ENCODE data around the gene MB. TPM values are rescaled to one million over a fixed set of nuclear protein-coding genes. Genes with fewer than 3 reads are reported as not detected.

The MB gene
- total RNA-seq, 2 donors from 2014 or later: 1.4 to 2.6 TPM

DNA sequence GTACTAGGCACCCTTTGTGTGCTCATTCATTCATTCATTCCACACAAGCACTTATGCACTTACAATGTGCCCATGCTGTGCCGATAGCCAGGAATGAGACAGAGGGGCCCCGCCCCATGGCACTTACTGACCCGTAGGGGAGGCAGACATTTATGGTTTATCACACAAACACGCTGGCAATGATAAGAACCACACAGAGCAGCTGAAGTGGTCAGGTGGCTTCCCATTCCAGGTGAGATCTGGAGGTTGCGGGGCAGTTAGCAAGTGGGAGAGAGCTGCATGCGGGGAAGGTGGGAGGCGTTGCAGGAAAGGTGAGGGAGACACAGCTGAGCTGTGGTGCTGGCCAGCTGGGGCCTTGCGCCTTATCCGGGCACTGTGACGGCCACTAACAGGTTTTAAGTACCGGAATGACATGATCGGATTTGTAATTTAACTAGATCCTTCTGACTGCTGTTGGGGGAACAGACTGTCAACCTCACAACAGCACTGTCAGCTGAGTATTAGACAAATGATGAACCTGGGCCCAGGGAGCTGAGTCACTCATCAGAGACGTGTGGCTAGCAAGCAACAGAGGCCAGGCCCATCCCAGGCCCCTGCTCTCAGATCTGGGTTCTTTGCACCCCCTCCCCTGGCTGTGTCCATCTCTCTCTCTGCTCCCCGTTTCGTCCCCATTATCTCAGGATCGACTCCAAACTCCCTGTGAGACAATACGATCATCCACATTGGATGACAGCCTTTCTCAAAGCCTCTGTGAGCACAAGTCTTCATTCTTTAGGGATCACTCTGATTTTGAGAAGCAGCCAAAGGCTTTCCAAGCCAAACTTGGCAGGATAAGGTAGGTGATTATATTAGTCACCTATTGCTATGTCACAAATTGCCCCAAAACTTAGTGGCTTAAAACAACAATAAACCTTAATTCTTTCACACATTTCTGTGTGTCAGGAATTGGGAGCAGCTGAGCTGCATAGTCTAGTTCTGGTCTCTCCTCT is 48.1 kb downstream of the MB start:
- H3K27ac ChIP-seq (ENCODE audit: low read depth, low read length): no peak overlapping the region
- WGBS, 2 experiments (ENCODE audit: insufficient coverage in 1 of 2, insufficient read length in 1 of 2): 89 to 90% methylated on average over 14 to 17 of the region's 17 CpGs
- H3K4me1 ChIP-seq (ENCODE audit: control insufficient read depth, insufficient read depth, low read length): peaks cover 3% of the 10 kb centered on the region
- H3K36me3 ChIP-seq (ENCODE audit: control insufficient read depth, insufficient read depth, low read length): no peaks in the 10 kb centered on the region
- TF ChIP-seq, protein P1, sequence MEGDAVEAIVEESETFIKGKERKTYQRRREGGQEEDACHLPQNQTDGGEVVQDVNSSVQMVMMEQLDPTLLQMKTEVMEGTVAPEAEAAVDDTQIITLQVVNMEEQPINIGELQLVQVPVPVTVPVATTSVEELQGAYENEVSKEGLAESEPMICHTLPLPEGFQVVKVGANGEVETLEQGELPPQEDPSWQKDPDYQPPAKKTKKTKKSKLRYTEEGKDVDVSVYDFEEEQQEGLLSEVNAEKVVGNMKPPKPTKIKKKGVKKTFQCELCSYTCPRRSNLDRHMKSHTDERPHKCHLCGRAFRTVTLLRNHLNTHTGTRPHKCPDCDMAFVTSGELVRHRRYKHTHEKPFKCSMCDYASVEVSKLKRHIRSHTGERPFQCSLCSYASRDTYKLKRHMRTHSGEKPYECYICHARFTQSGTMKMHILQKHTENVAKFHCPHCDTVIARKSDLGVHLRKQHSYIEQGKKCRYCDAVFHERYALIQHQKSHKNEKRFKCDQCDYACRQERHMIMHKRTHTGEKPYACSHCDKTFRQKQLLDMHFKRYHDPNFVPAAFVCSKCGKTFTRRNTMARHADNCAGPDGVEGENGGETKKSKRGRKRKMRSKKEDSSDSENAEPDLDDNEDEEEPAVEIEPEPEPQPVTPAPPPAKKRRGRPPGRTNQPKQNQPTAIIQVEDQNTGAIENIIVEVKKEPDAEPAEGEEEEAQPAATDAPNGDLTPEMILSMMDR (conservative IDR thresholded peaks at IDR 0.05): no peak
- Mint-ChIP-seq H3K4me3 (no peak overlapping the region), H3K27ac (no peak overlapping the region), H3K4me1 (peaks cover 8% of the 10 kb centered on the region), H3K36me3 (ENCODE audit: low read depth) (no peaks in the 10 kb centered on the region), H3K9me3 (no peaks in the 10 kb centered on the region), H3K27me3 (ENCODE audit: insufficient read depth) (no peaks in the 10 kb centered on the region)
- no peak overlapping the region for H3K9ac ChIP-seq (ENCODE audit: extremely low read depth, low read length, poor library complexity, severe bottlenecking)
- H3K4me3 ChIP-seq (ENCODE audit: low read length): no peak overlapping the region
- H3K27me3 ChIP-seq (ENCODE audit: control insufficient read depth, insufficient read depth, low read length, poor library complexity, severe bottlenecking): no peaks in the 10 kb centered on the region
- H3K9me3 ChIP-seq (ENCODE audit: control insufficient read depth, low read length): no peaks in the 10 kb centered on the region
- peak; percentile 60 for DNase-seq

DNA sequence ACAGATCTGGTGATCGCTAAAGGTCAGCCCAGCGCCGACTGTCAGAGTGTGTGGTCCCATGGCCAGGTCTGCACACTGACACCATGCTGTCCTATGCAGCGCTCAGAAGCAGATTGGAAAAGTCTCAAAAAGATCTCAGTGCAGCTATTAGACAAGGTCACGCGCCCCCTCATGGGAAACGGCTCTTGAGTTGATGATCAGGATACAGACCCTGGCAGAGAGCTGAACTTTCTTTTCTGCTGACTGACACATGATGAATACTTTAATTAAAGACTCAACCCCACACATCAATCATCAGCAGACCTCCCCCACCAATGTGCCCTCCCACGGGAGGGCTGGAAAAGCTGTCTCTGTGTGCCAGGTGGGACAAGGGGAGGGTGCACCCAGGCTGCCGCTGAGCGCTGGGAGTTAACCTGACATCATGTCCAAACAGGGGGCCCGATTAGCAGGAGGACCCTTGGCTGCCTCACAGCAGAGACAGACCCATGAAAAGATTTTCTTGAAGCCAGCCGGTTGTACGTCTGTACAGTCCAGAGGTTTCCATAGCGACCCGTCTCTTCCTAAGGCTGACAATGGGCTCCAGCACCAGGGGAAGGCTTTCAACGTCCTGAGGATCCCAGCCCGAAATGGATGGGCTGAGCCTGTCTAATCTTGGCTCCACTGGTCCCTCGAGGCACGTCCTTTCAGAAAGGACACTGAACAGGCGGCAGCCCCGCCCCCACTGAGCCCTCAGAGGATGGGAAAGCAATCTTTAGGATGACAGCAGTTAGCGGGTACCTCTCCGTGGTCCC is 49.6 kb downstream of the MB start:
- Histone ChIP-seq H3K27me3 (ENCODE audit: control insufficient read depth, insufficient read depth, low read length, poor library complexity, severe bottlenecking) (no peaks in the 10 kb centered on the region), H3K4me1 (ENCODE audit: control insufficient read depth, insufficient read depth, low read length) (peaks cover 3% of the 10 kb centered on the region), H3K9ac (ENCODE audit: extremely low read depth, low read length, poor library complexity, severe bottlenecking) (no peak overlapping the region), H3K4me3 (ENCODE audit: low read length) (no peak overlapping the region), H3K9me3 (ENCODE audit: control insufficient read depth, low read length) (no peaks in the 10 kb centered on the region), H3K36me3 (ENCODE audit: control insufficient read depth, insufficient read depth, low read length) (no peaks in the 10 kb centered on the region), H3K27ac (ENCODE audit: low read depth, low read length) (peak overlapping the region; percentile 62)
- TF ChIP-seq, protein P1 (conservative IDR thresholded peaks at IDR 0.05): no peak
- no peak overlapping the region for H3K4me3 Mint-ChIP-seq
- H3K4me1 Mint-ChIP-seq: peaks cover 10% of the 10 kb centered on the region
- 73 to 89% methylated on average over 16 to 23 of the region's 23 CpGs for WGBS, 2 experiments (ENCODE audit: insufficient coverage in 1 of 2, insufficient read length in 1 of 2)
- no peak overlapping the region for H3K27ac Mint-ChIP-seq
- DNase-seq: no peak
- H3K36me3 Mint-ChIP-seq (ENCODE audit: low read depth): no peaks in the 10 kb centered on the region
- no peaks in the 10 kb centered on the region for H3K9me3 Mint-ChIP-seq
- peaks cover 1% of the 10 kb centered on the region for H3K27me3 Mint-ChIP-seq (ENCODE audit: insufficient read depth)

DNA sequence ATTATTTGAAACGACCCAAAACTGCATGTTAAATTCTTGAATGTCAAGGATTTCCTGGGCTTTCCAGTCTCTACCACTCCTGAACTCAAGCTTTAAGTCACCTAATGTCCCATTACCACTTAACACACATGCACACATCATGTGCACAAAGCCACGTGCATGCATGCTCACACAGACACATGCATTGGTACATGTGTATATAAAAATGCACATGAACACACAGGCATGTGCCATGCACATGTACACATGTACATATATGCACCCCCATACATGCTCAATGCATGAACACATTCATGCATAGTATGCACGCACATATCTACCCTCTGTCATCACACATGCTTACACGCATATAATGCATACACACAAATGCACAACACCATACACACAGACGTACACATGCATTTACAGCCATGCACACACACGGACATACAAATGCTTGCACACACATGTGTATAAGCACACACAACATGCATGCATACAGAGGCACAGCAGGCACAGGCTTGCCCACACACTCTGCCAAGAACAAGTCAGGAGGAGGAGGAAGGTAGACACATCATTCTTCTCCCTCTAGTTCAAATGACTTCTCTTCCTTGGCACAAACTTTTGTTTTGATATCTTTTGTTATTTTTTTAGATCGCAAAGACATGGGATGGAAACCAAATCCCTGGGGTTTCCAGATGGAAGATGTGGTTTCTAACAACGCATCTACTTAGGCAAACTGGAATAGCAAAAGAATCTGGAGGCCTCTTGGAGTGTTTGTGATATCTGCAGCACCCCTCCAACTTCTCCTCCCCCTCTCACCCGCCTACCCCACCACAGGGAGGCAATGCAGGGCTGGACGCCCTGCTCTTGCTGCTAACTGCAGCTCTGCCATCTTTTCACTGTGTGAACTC is 51.9 kb downstream of the MB start:
- Mint-ChIP-seq H3K4me3 (no peak overlapping the region), H3K4me1 (peaks cover 17% of the 10 kb centered on the region), H3K27ac (no peak overlapping the region), H3K9me3 (no peaks in the 10 kb centered on the region), H3K36me3 (ENCODE audit: low read depth) (no peaks in the 10 kb centered on the region), H3K27me3 (ENCODE audit: insufficient read depth) (peaks cover 12% of the 10 kb centered on the region)
- Histone ChIP-seq H3K9ac (ENCODE audit: extremely low read depth, low read length, poor library complexity, severe bottlenecking) (no peak overlapping the region), H3K27me3 (ENCODE audit: control insufficient read depth, insufficient read depth, low read length, poor library complexity, severe bottlenecking) (no peaks in the 10 kb centered on the region), H3K4me1 (ENCODE audit: control insufficient read depth, insufficient read depth, low read length) (peaks cover 3% of the 10 kb centered on the region), H3K36me3 (ENCODE audit: control insufficient read depth, insufficient read depth, low read length) (no peaks in the 10 kb centered on the region), H3K9me3 (ENCODE audit: control insufficient read depth, low read length) (no peaks in the 10 kb centered on the region), H3K4me3 (ENCODE audit: low read length) (no peak overlapping the region), H3K27ac (ENCODE audit: low read depth, low read length) (no peak overlapping the region)
- 76 to 82% methylated on average over 7 to 10 of the region's 10 CpGs for WGBS, 2 experiments (ENCODE audit: insufficient coverage in 1 of 2, insufficient read length in 1 of 2)
- DNase-seq: no peak
- TF ChIP-seq, protein P1 (conservative IDR thresholded peaks at IDR 0.05): no peak

Data from endodermal cell (in vitro differentiated cells).